Measurements from ENCODE around the gene HEATR5B. TPM values are rescaled to one million over a fixed set of nuclear protein-coding genes. Genes with fewer than 3 reads are reported as not detected.
A peak's percentile ranks its signal among the peaks of the same experiment; 100 is the strongest.

Gene HEATR5B
- total RNA-seq, 4 donors from 2014 or later, result 15.8 to 34.5 (median 23.1) TPM

- Histone ChIP-seq H3K9me3 (no peaks in the 10 kb centered on the region), H3K27ac (no peak overlapping the region), H3K36me3 (no peaks in the 10 kb centered on the region), H3K27me3 (no peaks in the 10 kb centered on the region), H3K4me1 (peaks cover 0 to 64% (median 12%) of the 10 kb centered on the region in 3 donors), H3K4me3 (no peak overlapping the region)
- WGBS, 2 donors, result 85 to 92% methylated on average over 5 of the region's 5 CpGs
- intact Hi-C loops (cut with DNase I), result no loop called here
- no peak for DNase-seq
- TF ChIP-seq, protein P1, sequence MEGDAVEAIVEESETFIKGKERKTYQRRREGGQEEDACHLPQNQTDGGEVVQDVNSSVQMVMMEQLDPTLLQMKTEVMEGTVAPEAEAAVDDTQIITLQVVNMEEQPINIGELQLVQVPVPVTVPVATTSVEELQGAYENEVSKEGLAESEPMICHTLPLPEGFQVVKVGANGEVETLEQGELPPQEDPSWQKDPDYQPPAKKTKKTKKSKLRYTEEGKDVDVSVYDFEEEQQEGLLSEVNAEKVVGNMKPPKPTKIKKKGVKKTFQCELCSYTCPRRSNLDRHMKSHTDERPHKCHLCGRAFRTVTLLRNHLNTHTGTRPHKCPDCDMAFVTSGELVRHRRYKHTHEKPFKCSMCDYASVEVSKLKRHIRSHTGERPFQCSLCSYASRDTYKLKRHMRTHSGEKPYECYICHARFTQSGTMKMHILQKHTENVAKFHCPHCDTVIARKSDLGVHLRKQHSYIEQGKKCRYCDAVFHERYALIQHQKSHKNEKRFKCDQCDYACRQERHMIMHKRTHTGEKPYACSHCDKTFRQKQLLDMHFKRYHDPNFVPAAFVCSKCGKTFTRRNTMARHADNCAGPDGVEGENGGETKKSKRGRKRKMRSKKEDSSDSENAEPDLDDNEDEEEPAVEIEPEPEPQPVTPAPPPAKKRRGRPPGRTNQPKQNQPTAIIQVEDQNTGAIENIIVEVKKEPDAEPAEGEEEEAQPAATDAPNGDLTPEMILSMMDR (IDR thresholded peaks at IDR 0.05), result no peak
- TF ChIP-seq POLR2A (IDR thresholded peaks at IDR 0.05), result no peak
Observed at GRCh38 chr2:36960773-36961172, 123.4 kb downstream of the HEATR5B start.

GRCh38 chr2:36960005-36960675, 124.0 kb downstream of the HEATR5B start:
- 87 to 89% methylated on average over 2 of the region's 2 CpGs for WGBS, 2 donors
- intact Hi-C loops (cut with DNase I), result no loop called here
- TF ChIP-seq, protein P1 (IDR thresholded peaks at IDR 0.05), result no peak
- no peak for TF ChIP-seq POLR2A (IDR thresholded peaks at IDR 0.05)
- Histone ChIP-seq H3K9me3 (no peaks in the 10 kb centered on the region), H3K36me3 (no peaks in the 10 kb centered on the region), H3K27me3 (no peaks in the 10 kb centered on the region), H3K4me3 (no peak overlapping the region), H3K4me1 (peaks cover 0 to 58% (median 11%) of the 10 kb centered on the region in 3 donors), H3K27ac (no peak overlapping the region)
- DNase-seq, result no peak

DNA sequence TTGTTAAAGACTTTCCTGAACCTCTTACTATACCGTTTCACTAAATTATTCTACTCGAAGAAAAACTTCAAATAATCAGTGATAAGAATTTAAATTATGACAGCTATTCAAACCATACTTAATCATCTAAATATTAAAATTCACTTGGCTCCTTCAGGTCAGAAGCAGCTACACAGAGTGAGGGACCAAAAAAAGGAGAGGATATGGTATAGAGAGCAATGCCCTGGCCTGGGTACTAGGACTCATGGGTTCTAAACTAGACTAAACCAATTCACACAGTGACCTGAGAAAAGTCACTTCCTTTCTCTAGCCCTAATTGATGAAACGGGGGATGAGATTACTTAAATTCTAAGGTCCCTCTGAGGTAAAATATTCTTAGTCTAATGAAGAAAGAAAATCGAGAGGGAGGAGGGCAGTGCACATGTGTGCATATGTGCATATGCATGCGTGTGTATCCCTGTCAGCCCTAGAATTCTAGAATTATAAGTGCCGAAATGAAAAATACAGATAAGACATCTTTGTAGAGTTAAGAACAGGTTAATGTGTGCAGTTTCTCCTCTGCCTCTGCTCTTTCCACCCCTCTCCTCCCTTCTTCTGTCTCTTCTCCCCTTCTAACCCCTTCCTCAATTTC, 129.1 kb downstream of the HEATR5B start:
- H3K36me3 ChIP-seq, result no peaks in the 10 kb centered on the region
- intact Hi-C loops (cut with DNase I), result no loop called here
- H3K4me1 ChIP-seq, result peaks cover 0 to 51% (median 0%) of the 10 kb centered on the region in 3 donors
- no peaks in the 10 kb centered on the region for H3K27me3 ChIP-seq
- TF ChIP-seq, protein P1 (IDR thresholded peaks at IDR 0.05), result no peak
- no peak for TF ChIP-seq POLR2A (IDR thresholded peaks at IDR 0.05)
- DNase-seq, result no peak
- no peaks in the 10 kb centered on the region for H3K9me3 ChIP-seq
- WGBS, 2 donors, result 82 to 83% methylated on average over 6 of the region's 6 CpGs
- no peak overlapping the region for H3K4me3 ChIP-seq
- no peak overlapping the region for H3K27ac ChIP-seq

- WGBS, 2 donors, result 45 to 67% methylated on average over 3 of the region's 3 CpGs
- DNase-seq, result no peak
- Histone ChIP-seq H3K27me3 (no peaks in the 10 kb centered on the region), H3K27ac (peak overlapping the region; percentile 25 to 82 (median 74)), H3K4me3 (no peak overlapping the region), H3K36me3 (no peaks in the 10 kb centered on the region), H3K9me3 (no peaks in the 10 kb centered on the region), H3K4me1 (peaks cover 0 to 46% (median 0%) of the 10 kb centered on the region in 3 donors)
- intact Hi-C loops (cut with DNase I), result no loop called here
- TF ChIP-seq, protein P1 (IDR thresholded peaks at IDR 0.05), result no peak
- no peak for TF ChIP-seq POLR2A (IDR thresholded peaks at IDR 0.05)
Observed at GRCh38 chr2:36952748-36953197, 131.4 kb downstream of the HEATR5B start.

DNA sequence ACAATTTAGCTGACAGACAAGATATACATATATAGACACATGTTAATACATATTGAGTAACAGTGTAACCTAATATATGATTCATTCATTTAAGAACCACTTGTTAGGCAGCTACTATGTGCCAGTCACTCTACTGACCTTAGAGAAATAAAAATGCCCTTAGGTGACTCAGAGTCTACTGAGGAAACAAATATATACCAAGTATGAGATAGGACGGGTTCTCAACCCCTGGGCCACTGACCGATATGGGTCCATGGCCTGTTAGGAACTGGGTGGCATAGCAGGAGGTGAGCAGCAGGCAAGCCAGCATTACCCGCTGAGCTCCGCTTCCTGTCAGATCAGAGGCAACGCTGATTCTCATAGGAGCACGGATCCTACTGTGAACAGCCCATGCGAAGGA, 132.6 kb downstream of the HEATR5B start:
- no peak for DNase-seq
- TF ChIP-seq, protein P1 (IDR thresholded peaks at IDR 0.05), result no peak
- no peak for TF ChIP-seq POLR2A (IDR thresholded peaks at IDR 0.05)
- Histone ChIP-seq H3K4me3 (no peak overlapping the region), H3K27me3 (no peaks in the 10 kb centered on the region), H3K9me3 (no peaks in the 10 kb centered on the region), H3K4me1 (peaks cover 0 to 39% (median 0%) of the 10 kb centered on the region in 3 donors), H3K36me3 (no peaks in the 10 kb centered on the region), H3K27ac (peak overlapping the region; percentile 50 to 82 (median 74))
- intact Hi-C loops (cut with DNase I), result no loop called here
- 81 to 84% methylated on average over 6 to 7 of the region's 7 CpGs for WGBS, 2 donors
